ENCODE data around the gene TMEM205.
A peak's percentile ranks its signal among the peaks of the same experiment; 100 is the strongest.

Gene TMEM205

GRCh38 chr19:11339254-11340098, 6.6 kb downstream of the TMEM205 start, which contains the start of gene RAB3D:
TSS of gene RAB3D (minus strand) at chr19:11339657. CDS start at chr19:11337399, 2,258 bp downstream.
- H3K36me3 ChIP-seq (ENCODE audit: control insufficient read depth, insufficient read depth, low read length) = no peaks in the 10 kb centered on the region
- no peak within 1 kb of the TSS for H2BK5ac ChIP-seq (ENCODE audit: low read length)
- H3K4me3 ChIP-seq (ENCODE audit: low read length) = peak within 1 kb of the TSS; percentile 62
- no peak within 1 kb of the TSS for H3K4ac ChIP-seq (ENCODE audit: low read depth, low read length)
- H3K27me3 ChIP-seq (ENCODE audit: insufficient read depth, low read length, poor library complexity) = no peaks in the 10 kb centered on the region
- no peaks in the 10 kb centered on the region for H3K79me2 ChIP-seq (ENCODE audit: control insufficient read depth, insufficient read depth, low read length)
- H3K4me2 ChIP-seq (ENCODE audit: low read length) = peak within 1 kb of the TSS; percentile 45
- DNase-seq = peak; percentile 93
- no peak within 1 kb of the TSS for H2AK5ac ChIP-seq (ENCODE audit: low read length)
- H3K79me1 ChIP-seq (ENCODE audit: low read length) = no peaks in the 10 kb centered on the region
- H4K8ac ChIP-seq (ENCODE audit: low read depth, low read length) = no peak within 1 kb of the TSS
- no peak within 1 kb of the TSS for H3K23ac ChIP-seq (ENCODE audit: low read length)
- WGBS (ENCODE audit: extremely low coverage, insufficient coverage, low lambda C conversion rate) = no CpG with 5 or more reads among the region's 53 CpGs
- no peak within 1 kb of the TSS for H4K5ac ChIP-seq (ENCODE audit: low read length)
- peak within 1 kb of the TSS; percentile 85 for H3K9ac ChIP-seq (ENCODE audit: low read length)
- H3K4me1 ChIP-seq (ENCODE audit: control insufficient read depth, low read depth, low read length) = peaks cover 2% of the 10 kb centered on the region
- H2BK15ac ChIP-seq (replicated peaks; ENCODE audit: low read depth) = no peak within 1 kb of the TSS
- peak within 1 kb of the TSS; percentile 96 for H3K56ac ChIP-seq (ENCODE audit: low read length)
- H2BK120ac ChIP-seq (ENCODE audit: low read depth, low read length) = no peak within 1 kb of the TSS
- H3K27ac ChIP-seq (ENCODE audit: low read depth, low read length) = no peak within 1 kb of the TSS
- H3K18ac ChIP-seq (ENCODE audit: low read length) = peak within 1 kb of the TSS; percentile 75

- no peak overlapping the region for H2BK120ac ChIP-seq (ENCODE audit: low read depth, low read length)
- no peaks in the 10 kb centered on the region for H3K27me3 ChIP-seq (ENCODE audit: insufficient read depth, low read length, poor library complexity)
- H3K27ac ChIP-seq (ENCODE audit: low read depth, low read length) = no peak overlapping the region
- peak overlapping the region; percentile 75 for H3K18ac ChIP-seq (ENCODE audit: low read length)
- peak overlapping the region; percentile 45 for H3K4me2 ChIP-seq (ENCODE audit: low read length)
- no peak overlapping the region for H2BK5ac ChIP-seq (ENCODE audit: low read length)
- no peak overlapping the region for H2BK15ac ChIP-seq (replicated peaks; ENCODE audit: low read depth)
- no peak for DNase-seq
- peak overlapping the region; percentile 96 for H3K56ac ChIP-seq (ENCODE audit: low read length)
- H3K23ac ChIP-seq (ENCODE audit: low read length) = no peak overlapping the region
- H3K4ac ChIP-seq (ENCODE audit: low read depth, low read length) = no peak overlapping the region
- H4K8ac ChIP-seq (ENCODE audit: low read depth, low read length) = no peak overlapping the region
- H3K79me1 ChIP-seq (ENCODE audit: low read length) = no peaks in the 10 kb centered on the region
- no peaks in the 10 kb centered on the region for H3K79me2 ChIP-seq (ENCODE audit: control insufficient read depth, insufficient read depth, low read length)
- no peaks in the 10 kb centered on the region for H3K36me3 ChIP-seq (ENCODE audit: control insufficient read depth, insufficient read depth, low read length)
- H2AK5ac ChIP-seq (ENCODE audit: low read length) = no peak overlapping the region
- WGBS (ENCODE audit: extremely low coverage, insufficient coverage, low lambda C conversion rate) = no CpG with 5 or more reads among the region's 21 CpGs
- H3K4me3 ChIP-seq (ENCODE audit: low read length) = peak overlapping the region; percentile 62
- no peak overlapping the region for H4K5ac ChIP-seq (ENCODE audit: low read length)
- H3K4me1 ChIP-seq (ENCODE audit: control insufficient read depth, low read depth, low read length) = peaks cover 2% of the 10 kb centered on the region
- peak overlapping the region; percentile 85 for H3K9ac ChIP-seq (ENCODE audit: low read length)
Observed at GRCh38 chr19:11338569-11339253, 7.4 kb downstream of the TMEM205 start.

DNA sequence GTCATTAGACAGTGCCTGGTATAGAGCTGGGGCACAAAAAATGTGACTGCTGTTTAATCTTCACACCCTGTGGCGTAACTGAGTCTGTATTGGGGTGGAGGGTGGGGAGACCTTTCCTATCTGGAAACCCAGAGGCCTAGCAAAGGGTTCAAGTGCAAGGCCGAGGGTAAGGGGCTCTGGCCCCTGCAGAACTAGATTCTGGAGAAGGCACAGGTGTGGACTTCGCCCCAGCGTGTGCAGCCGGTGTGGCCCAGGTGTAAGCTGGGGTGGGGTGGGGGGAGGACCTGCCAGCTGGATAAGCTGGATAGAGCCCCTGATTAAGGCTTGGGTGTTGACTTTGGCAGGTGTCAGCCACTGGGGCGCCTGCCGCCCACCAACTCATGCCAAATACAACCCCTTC, 7.9 kb downstream of the TMEM205 start:
- no CpG with 5 or more reads among the region's 7 CpGs for WGBS (ENCODE audit: extremely low coverage, insufficient coverage, low lambda C conversion rate)

DNA sequence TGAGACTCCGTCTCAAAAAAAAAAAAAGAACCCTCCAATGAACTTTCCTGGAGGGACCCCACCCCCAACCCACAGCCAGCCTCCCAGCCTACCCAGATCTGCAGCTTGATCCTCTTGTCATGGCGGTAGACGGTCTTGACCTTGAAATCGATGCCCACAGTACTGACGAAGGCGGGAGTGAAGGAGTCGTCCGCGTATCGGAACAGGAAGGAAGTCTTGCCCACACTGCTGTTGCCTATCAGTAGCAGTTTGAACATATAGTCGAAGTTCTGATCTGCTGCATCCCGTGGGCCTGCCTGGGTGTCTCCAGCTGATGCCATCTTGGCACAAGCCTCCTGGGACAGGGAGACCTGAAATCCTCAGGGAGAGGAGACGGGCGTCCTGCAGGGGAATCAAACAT, 9.0 kb downstream of the TMEM205 start:
- peaks cover 2% of the 10 kb centered on the region for H3K4me1 ChIP-seq (ENCODE audit: control insufficient read depth, low read depth, low read length)
- H2BK120ac ChIP-seq (ENCODE audit: low read depth, low read length) = no peak overlapping the region
- WGBS (ENCODE audit: extremely low coverage, insufficient coverage, low lambda C conversion rate) = no CpG with 5 or more reads among the region's 14 CpGs
- no peaks in the 10 kb centered on the region for H3K27me3 ChIP-seq (ENCODE audit: insufficient read depth, low read length, poor library complexity)
- no peak overlapping the region for H3K23ac ChIP-seq (ENCODE audit: low read length)
- no peaks in the 10 kb centered on the region for H3K36me3 ChIP-seq (ENCODE audit: control insufficient read depth, insufficient read depth, low read length)
- H3K79me1 ChIP-seq (ENCODE audit: low read length) = no peaks in the 10 kb centered on the region
- H2AK5ac ChIP-seq (ENCODE audit: low read length) = no peak overlapping the region
- H4K5ac ChIP-seq (ENCODE audit: low read length) = no peak overlapping the region
- no peak overlapping the region for H3K4me2 ChIP-seq (ENCODE audit: low read length)
- no peak overlapping the region for H3K27ac ChIP-seq (ENCODE audit: low read depth, low read length)
- no peak for DNase-seq
- no peaks in the 10 kb centered on the region for H3K79me2 ChIP-seq (ENCODE audit: control insufficient read depth, insufficient read depth, low read length)
- H2BK5ac ChIP-seq (ENCODE audit: low read length) = no peak overlapping the region
- no peak overlapping the region for H3K9ac ChIP-seq (ENCODE audit: low read length)
- H3K4me3 ChIP-seq (ENCODE audit: low read length) = no peak overlapping the region
- no peak overlapping the region for H3K18ac ChIP-seq (ENCODE audit: low read length)
- no peak overlapping the region for H3K56ac ChIP-seq (ENCODE audit: low read length)
- no peak overlapping the region for H4K8ac ChIP-seq (ENCODE audit: low read depth, low read length)
- no peak overlapping the region for H3K4ac ChIP-seq (ENCODE audit: low read depth, low read length)
- H2BK15ac ChIP-seq (replicated peaks; ENCODE audit: low read depth) = no peak overlapping the region

More for the DNA sequence above, 7.9 kb downstream of the TMEM205 start:
- Histone ChIP-seq H3K4ac (ENCODE audit: low read depth, low read length) (no peak overlapping the region), H3K56ac (ENCODE audit: low read length) (no peak overlapping the region), H3K4me1 (ENCODE audit: control insufficient read depth, low read depth, low read length) (peaks cover 2% of the 10 kb centered on the region), H2BK15ac (replicated peaks; ENCODE audit: low read depth) (no peak overlapping the region), H3K4me2 (ENCODE audit: low read length) (no peak overlapping the region), H4K5ac (ENCODE audit: low read length) (no peak overlapping the region), H3K36me3 (ENCODE audit: control insufficient read depth, insufficient read depth, low read length) (no peaks in the 10 kb centered on the region), H3K79me2 (ENCODE audit: control insufficient read depth, insufficient read depth, low read length) (no peaks in the 10 kb centered on the region), H3K79me1 (ENCODE audit: low read length) (no peaks in the 10 kb centered on the region), H3K4me3 (ENCODE audit: low read length) (no peak overlapping the region), H4K8ac (ENCODE audit: low read depth, low read length) (no peak overlapping the region), H2AK5ac (ENCODE audit: low read length) (no peak overlapping the region), H3K18ac (ENCODE audit: low read length) (no peak overlapping the region), H2BK5ac (ENCODE audit: low read length) (no peak overlapping the region), H3K27ac (ENCODE audit: low read depth, low read length) (no peak overlapping the region), H2BK120ac (ENCODE audit: low read depth, low read length) (no peak overlapping the region), H3K27me3 (ENCODE audit: insufficient read depth, low read length, poor library complexity) (no peaks in the 10 kb centered on the region), H3K9ac (ENCODE audit: low read length) (no peak overlapping the region), H3K23ac (ENCODE audit: low read length) (no peak overlapping the region)
- no peak for DNase-seq

- Histone ChIP-seq H3K18ac (ENCODE audit: low read length) (no peak overlapping the region), H4K8ac (ENCODE audit: low read depth, low read length) (no peak overlapping the region), H2BK5ac (ENCODE audit: low read length) (no peak overlapping the region), H3K79me2 (ENCODE audit: control insufficient read depth, insufficient read depth, low read length) (no peaks in the 10 kb centered on the region), H2AK5ac (ENCODE audit: low read length) (no peak overlapping the region), H3K36me3 (ENCODE audit: control insufficient read depth, insufficient read depth, low read length) (no peaks in the 10 kb centered on the region), H3K4ac (ENCODE audit: low read depth, low read length) (no peak overlapping the region), H2BK120ac (ENCODE audit: low read depth, low read length) (no peak overlapping the region), H4K5ac (ENCODE audit: low read length) (no peak overlapping the region), H3K4me3 (ENCODE audit: low read length) (no peak overlapping the region), H3K9ac (ENCODE audit: low read length) (no peak overlapping the region), H3K4me1 (ENCODE audit: control insufficient read depth, low read depth, low read length) (peaks cover 2% of the 10 kb centered on the region), H3K79me1 (ENCODE audit: low read length) (no peaks in the 10 kb centered on the region), H3K56ac (ENCODE audit: low read length) (no peak overlapping the region), H3K27me3 (ENCODE audit: insufficient read depth, low read length, poor library complexity) (no peaks in the 10 kb centered on the region), H3K4me2 (ENCODE audit: low read length) (no peak overlapping the region), H3K23ac (ENCODE audit: low read length) (no peak overlapping the region), H3K27ac (ENCODE audit: low read depth, low read length) (no peak overlapping the region), H2BK15ac (replicated peaks; ENCODE audit: low read depth) (no peak overlapping the region)
- DNase-seq = peak; percentile 40
- no CpG with 5 or more reads among the region's 17 CpGs for WGBS (ENCODE audit: extremely low coverage, insufficient coverage, low lambda C conversion rate)
Observed at GRCh38 chr19:11335449-11336146, 10.5 kb downstream of the TMEM205 start.
